Brain microvascular endothelial cell (primary cell): ENCODE measurements around the gene LGI4.

Source experiments
- DNase-seq: peaks from one replicate; pipeline ENCODE4 v3.0.0-alpha.2; 2020
- H3K27ac ChIP-seq: fragments of 250-450 bp; sonication (Bioruptor Pico); 2 replicates; pipeline ENCODE4 v1.5.1; 2020; ENCODE audit warnings: mild to moderate bottlenecking, moderate library complexity
- H3K27me3 ChIP-seq: fragments of 250-450 bp; sonication (Bioruptor Pico); replicated peaks from 2 replicates; pipeline ENCODE4 v1.5.1; 2020; ENCODE audit warnings: mild to moderate bottlenecking
- H3K36me3 ChIP-seq: fragments of 250-450 bp; sonication (Bioruptor Pico); replicated peaks from 2 replicates; pipeline ENCODE4 v1.5.1; 2020; ENCODE audit warnings: mild to moderate bottlenecking
- H3K4me3 ChIP-seq: 2 replicates; pipeline ENCODE4 v1.5.1; 2011; ENCODE audit warnings: low read depth, mild to moderate bottlenecking, control low read depth, low read length, moderate library complexity
- CTCF ChIP-seq: IDR thresholded peaks from 2 replicates; pipeline ENCODE4 v1.5.1; 2011; ENCODE audit warnings: low read depth, mild to moderate bottlenecking, moderate library complexity, low read length, control low read depth, inconsistent platforms; ENCODE audit errors: missing control alignments
- in situ Hi-C: cut with HindIII; loops from 2 replicates; pipeline ENCODE4 v1.10.0; 2017; ENCODE audit warnings: low sequenced_read_pairs, low pct_ligation_motif_present

LGI4 gene

GRCh38 chr19:35157431-35157830, 22.6 kb upstream of the LGI4 start:
- Histone ChIP-seq H3K27ac (no peak overlapping the region), H3K4me3 (no peak overlapping the region), H3K36me3 (peaks cover 26% of the 10 kb centered on the region), H3K27me3 (no peaks in the 10 kb centered on the region)
- in situ Hi-C loops, result no loop called here
- no peak for TF ChIP-seq CTCF
- DNase-seq, result no peak

GRCh38 chr19:35156673-35157014, 21.8 kb upstream of the LGI4 start:
- H3K4me3 ChIP-seq, result no peak overlapping the region
- no peak overlapping the region for H3K27ac ChIP-seq
- no peak for DNase-seq
- no peak for TF ChIP-seq CTCF
- peaks cover 22% of the 10 kb centered on the region for H3K36me3 ChIP-seq
- in situ Hi-C loops, result no loop called here
- H3K27me3 ChIP-seq, result no peaks in the 10 kb centered on the region

DNA sequence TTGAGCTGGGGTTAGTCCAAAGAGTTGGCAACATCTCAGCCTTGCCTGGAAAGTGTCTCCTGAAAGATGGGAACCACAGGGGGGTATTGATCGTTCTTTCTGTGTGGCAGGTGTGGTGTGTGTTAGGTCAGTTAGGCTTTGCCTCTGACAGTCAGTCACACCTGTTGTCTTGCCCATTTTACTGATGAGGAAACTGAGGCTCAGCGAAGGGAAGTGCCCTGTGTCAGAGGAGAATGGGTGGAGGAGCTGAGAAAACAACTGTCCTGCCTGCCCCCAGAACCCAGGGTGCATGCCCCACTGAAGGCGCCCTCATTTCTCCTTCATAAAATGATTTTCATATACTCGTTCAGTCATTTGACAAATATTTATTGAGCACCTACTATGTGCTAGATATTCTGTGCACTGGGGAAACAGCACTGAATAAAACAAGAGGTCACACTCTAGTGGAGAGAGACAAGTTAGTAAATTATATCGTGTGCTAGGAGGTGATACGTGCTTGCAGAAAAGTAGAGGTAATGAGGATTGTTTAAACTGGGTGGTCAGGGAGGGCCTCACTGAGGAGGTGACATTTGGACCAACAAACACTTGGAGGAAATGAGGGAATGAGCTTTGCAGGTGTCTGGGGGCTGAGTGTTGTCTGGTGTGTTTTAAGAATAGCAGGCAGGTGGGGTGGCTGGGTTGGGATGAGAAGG, 21.3 kb upstream of the LGI4 start:
- H3K36me3 ChIP-seq, result peaks cover 16% of the 10 kb centered on the region
- no peak for DNase-seq
- peak overlapping the region; percentile 88 for H3K4me3 ChIP-seq
- no peak for TF ChIP-seq CTCF
- H3K27ac ChIP-seq, result no peak overlapping the region
- H3K27me3 ChIP-seq, result no peaks in the 10 kb centered on the region
- in situ Hi-C loops, result no loop called here

- Histone ChIP-seq H3K27me3 (no peaks in the 10 kb centered on the region), H3K27ac (no peak overlapping the region), H3K36me3 (peaks cover 14% of the 10 kb centered on the region), H3K4me3 (peak overlapping the region; percentile 88)
- in situ Hi-C loops, result no loop called here
- TF ChIP-seq CTCF, result no peak
- no peak for DNase-seq
Measured at GRCh38 chr19:35155441-35155840, 20.6 kb upstream of the LGI4 start.

GRCh38 chr19:35154525-35155406, 19.9 kb upstream of the LGI4 start, which contains the start of gene FXYD5:
Gene FXYD5 (plus strand): TSS chr19:35154735. CDS start chr19:35155551, 816 bp downstream.
- no peaks in the 10 kb centered on the region for H3K27me3 ChIP-seq
- peak; percentile 56 for DNase-seq
- peak within 1 kb of the TSS; percentile 88 for H3K4me3 ChIP-seq
- peak; percentile 36 for TF ChIP-seq CTCF
- peaks cover 12% of the 10 kb centered on the region for H3K36me3 ChIP-seq
- peak within 1 kb of the TSS; percentile 53 for H3K27ac ChIP-seq
- in situ Hi-C loops, result no loop called here
